ENCODE data around the gene FAM131B. TPM values are rescaled to one million over a fixed set of nuclear protein-coding genes. Genes with fewer than 3 reads are reported as not detected.

Gene FAM131B
- total RNA-seq, 2 donors from 2014 or later = 0.23 to 0.42 TPM

DNA sequence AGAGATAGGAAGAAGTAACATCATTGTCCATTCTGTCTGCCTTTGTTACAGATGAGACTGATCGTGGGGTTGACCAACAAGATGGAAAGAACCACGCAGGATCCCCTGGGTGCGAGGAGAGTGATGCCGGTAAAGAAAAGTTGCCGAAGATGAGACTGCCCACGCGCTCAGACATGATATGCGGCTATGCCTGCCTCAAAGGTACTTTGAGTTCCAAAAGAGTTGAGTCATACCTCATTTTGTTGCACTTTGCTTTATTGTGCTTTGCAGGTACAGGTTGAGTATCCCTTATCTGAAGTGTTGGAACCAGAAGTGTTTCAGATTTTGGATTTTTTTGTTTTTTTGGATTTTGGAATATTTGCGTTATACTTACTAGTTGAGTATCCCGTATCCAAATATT lies 58.8 kb downstream of the FAM131B start:
- Mint-ChIP-seq H3K4me1 (peaks cover 44% of the 10 kb centered on the region), H3K27me3 (no peaks in the 10 kb centered on the region), H3K27ac (no peak overlapping the region), H3K36me3 (ENCODE audit: low read depth) (peaks cover 26% of the 10 kb centered on the region), H3K4me3 (no peak overlapping the region)
- ATAC-seq (no peak), DNase-seq (no peak)
- no peaks in the 10 kb centered on the region for H3K9me3 ChIP-seq (ENCODE audit: control insufficient read depth, low read length, poor library complexity, severe bottlenecking)

Other genes with a start within 250 kb of the FAM131B start
- gene PIP, start 230.6 kb downstream of the FAM131B start, total RNA-seq = not detected
- not detected for gene TAS2R39, start 179.3 kb downstream of the FAM131B start, total RNA-seq
- gene TAS2R40, start 140.7 kb downstream of the FAM131B start, total RNA-seq = not detected
- gene GSTK1, start 99.3 kb downstream of the FAM131B start, total RNA-seq = 100 to 1,000 TPM; 428 to 433 TPM
- under 1 TPM; 0.77 to 0.86 TPM for gene TMEM139, start 77.8 kb downstream of the FAM131B start, total RNA-seq
- gene CASP2, start 74.4 kb downstream of the FAM131B start, total RNA-seq = 10 to 100 TPM; 49.3 to 52.5 TPM
- not detected for gene CLCN1, start 46.6 kb downstream of the FAM131B start, total RNA-seq
- gene ZYX, start 18.6 kb upstream of the FAM131B start, total RNA-seq = 100 to 1,000 TPM; 151 to 165 TPM
- 10 to 100 TPM in 1 of 2 donors, 1 to 10 TPM in 1; 9.4 to 19.7 TPM for gene EPHA1, start 46.1 kb upstream of the FAM131B start, total RNA-seq
- under 1 TPM; 0.60 to 0.80 TPM for gene TAS2R60, start 80.7 kb upstream of the FAM131B start, total RNA-seq
- gene TAS2R41, start 115.2 kb upstream of the FAM131B start, total RNA-seq = under 1 TPM; 0.52 to 0.99 TPM
- gene CTAGE15, start 209.1 kb upstream of the FAM131B start, total RNA-seq = under 1 TPM in 1 of 2 donors, not detected in 1; 0.73 TPM

All from T-helper 17 cell (primary cell).